Panc1 (cell line): ENCODE measurements around the gene VPS41.

Source experiments
- POLR2AphosphoS5 ChIP-seq: IDR thresholded peaks from 2 replicates; pipeline ENCODE4 v1.6.1; 2012; ENCODE audit warnings: mild to moderate bottlenecking, low read depth, low read length, moderate library complexity
- TCF7L2 ChIP-seq: IDR thresholded peaks from 2 replicates; pipeline ENCODE4 v1.6.1; 2011; ENCODE audit warnings: mild to moderate bottlenecking, low read depth, low read length, inconsistent platforms
- TF ChIP-seq, protein P1 (sequence below): fragments of 450-650 bp; IDR thresholded peaks from 2 replicates; pipeline ENCODE4 v1.5.1; 2017; ENCODE audit warnings: mild to moderate bottlenecking
- TF ChIP-seq, protein P2 (sequence below), 2 experiments: IDR thresholded peaks; 2 replicates each; pipeline ENCODE4 v1.6.1; 2011 to 2012; ENCODE audit warnings: low read depth in 2 of 2, control low read depth in 1 of 2, low read length in 1 of 2, mild to moderate bottlenecking in 1 of 2, moderate library complexity in 1 of 2; ENCODE audit not compliant: insufficient read depth in 1 of 2

DNA sequence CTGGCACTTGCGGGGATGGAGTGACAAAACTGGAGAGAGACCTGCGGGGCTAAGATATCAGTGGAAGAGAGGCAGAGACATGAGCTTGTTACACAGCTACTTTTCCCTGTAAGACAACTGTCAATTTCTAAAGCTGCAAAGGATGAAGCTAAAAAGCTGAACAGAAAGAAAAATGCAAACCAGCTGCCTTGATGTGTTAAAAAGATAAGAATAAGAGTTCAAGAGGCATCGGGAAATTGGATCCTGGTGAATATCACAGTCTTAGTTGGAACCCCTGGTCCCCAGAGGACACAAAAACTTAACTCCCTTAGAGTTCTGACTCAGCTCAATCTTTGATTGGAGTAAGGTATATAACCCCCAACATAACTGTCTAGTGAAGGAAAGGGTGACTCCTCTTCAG, 38.8 kb downstream of the VPS41 start:
- no peak for TF ChIP-seq POLR2AphosphoS5
- TF ChIP-seq TCF7L2 = no peak
- TF ChIP-seq, protein P1, sequence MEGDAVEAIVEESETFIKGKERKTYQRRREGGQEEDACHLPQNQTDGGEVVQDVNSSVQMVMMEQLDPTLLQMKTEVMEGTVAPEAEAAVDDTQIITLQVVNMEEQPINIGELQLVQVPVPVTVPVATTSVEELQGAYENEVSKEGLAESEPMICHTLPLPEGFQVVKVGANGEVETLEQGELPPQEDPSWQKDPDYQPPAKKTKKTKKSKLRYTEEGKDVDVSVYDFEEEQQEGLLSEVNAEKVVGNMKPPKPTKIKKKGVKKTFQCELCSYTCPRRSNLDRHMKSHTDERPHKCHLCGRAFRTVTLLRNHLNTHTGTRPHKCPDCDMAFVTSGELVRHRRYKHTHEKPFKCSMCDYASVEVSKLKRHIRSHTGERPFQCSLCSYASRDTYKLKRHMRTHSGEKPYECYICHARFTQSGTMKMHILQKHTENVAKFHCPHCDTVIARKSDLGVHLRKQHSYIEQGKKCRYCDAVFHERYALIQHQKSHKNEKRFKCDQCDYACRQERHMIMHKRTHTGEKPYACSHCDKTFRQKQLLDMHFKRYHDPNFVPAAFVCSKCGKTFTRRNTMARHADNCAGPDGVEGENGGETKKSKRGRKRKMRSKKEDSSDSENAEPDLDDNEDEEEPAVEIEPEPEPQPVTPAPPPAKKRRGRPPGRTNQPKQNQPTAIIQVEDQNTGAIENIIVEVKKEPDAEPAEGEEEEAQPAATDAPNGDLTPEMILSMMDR = no peak
- TF ChIP-seq, protein P2, sequence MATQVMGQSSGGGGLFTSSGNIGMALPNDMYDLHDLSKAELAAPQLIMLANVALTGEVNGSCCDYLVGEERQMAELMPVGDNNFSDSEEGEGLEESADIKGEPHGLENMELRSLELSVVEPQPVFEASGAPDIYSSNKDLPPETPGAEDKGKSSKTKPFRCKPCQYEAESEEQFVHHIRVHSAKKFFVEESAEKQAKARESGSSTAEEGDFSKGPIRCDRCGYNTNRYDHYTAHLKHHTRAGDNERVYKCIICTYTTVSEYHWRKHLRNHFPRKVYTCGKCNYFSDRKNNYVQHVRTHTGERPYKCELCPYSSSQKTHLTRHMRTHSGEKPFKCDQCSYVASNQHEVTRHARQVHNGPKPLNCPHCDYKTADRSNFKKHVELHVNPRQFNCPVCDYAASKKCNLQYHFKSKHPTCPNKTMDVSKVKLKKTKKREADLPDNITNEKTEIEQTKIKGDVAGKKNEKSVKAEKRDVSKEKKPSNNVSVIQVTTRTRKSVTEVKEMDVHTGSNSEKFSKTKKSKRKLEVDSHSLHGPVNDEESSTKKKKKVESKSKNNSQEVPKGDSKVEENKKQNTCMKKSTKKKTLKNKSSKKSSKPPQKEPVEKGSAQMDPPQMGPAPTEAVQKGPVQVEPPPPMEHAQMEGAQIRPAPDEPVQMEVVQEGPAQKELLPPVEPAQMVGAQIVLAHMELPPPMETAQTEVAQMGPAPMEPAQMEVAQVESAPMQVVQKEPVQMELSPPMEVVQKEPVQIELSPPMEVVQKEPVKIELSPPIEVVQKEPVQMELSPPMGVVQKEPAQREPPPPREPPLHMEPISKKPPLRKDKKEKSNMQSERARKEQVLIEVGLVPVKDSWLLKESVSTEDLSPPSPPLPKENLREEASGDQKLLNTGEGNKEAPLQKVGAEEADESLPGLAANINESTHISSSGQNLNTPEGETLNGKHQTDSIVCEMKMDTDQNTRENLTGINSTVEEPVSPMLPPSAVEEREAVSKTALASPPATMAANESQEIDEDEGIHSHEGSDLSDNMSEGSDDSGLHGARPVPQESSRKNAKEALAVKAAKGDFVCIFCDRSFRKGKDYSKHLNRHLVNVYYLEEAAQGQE (IDR thresholded peaks at IDR 0.05; ENCODE audit: insufficient read depth in 1 of 2, low read depth in 2 of 2, low read length in 1 of 2) = no peak
